ENCODE data around the gene DPP6. TPM values are rescaled to one million over a fixed set of nuclear protein-coding genes. Genes with fewer than 3 reads are reported as not detected.

DPP6 gene
- total RNA-seq, 1 experiment from 2014 or later: not detected

DNA sequence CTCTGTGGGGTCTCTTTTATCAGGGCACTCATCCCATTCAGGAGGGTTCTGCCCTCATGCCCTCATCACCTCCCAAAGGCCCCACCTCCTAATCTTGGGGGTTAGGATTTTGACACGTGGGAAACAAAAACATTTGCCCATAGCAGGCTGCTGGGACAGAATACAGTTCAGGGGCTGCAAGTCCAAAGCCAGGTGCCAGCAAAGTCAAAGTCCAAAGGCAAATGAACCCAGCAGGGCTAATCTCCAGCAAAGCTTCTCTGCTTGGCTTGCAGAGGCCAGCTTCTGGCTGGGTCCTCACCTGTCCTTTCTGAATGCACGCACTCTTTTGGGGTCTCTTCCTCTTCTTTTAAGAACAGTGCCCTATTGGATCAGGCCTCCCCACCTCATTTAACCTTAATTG, 359.9 kb downstream of the DPP6 start:
- DNase-seq (ENCODE audit: low spot score): no peak

DNA sequence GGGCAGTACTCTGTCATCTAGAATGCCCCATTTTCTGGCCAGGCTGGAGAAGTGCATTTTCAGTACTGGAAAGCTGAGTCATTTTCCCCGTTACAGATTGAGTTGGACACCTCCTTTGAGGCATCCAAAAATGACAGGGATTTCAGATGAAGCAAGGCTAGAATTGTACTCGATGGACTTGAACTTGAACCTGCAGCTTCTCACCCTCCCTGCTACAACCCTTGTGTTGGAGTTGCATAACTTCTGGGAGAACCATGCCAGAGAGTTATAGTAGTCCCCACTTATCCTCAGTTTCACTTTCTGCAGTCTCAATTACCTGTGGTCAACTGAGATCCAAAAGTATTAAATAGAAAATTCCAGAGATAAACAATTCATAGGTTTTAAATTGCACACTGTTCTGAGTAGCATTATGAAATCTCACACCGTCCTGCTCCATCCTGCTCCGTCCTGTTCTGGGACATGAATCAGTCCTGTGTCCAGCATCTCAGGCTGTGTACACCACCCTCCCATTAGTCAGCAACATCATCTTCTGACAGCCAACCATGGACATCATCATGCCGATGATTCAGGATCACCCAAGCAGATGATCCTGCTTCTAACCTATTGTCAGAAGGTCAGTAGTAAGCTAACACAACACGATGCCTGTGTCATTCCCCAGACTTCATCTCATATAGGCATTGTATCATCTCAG, 363.7 kb downstream of the DPP6 start:
- DNase-seq (ENCODE audit: low spot score): no peak

DNA sequence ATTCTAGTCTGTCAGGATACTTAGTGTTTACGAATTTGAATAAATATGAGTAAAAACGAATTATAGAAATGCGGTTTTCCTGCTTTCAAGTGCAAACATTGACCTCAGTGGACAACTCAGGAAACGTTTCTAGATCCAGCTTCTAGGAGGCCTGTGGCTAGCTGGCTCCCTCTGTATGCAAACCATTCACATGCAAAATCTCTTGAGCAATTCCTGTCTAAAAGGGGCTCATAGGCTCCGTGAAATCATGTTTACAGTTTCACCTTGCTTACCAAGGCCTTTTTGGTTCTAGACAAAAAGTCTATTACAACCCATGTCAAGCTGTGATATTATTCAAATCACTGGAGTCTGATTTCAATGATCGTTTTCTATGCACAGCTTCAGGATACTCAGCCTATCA, 364.5 kb downstream of the DPP6 start:
- DNase-seq (ENCODE audit: low spot score): no peak

DNA sequence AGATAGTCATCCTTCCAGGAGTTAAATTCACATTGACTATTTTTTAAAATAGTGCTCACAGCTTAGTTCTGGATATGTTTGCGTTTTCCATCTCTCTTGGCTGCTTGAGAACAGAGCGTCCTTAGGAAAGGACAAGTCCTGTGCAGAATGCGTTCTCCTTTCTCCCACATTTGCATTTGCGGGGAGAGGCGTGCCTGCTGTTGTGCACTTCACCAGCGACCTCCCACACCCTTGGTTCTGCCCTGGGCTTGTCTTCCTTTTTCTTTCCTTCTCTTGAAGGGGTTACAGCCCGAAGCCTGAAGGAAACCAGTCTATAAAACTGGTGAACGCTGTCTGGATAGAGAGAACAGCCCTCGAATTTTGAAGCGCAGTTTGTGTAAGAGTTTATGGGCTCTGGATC, 367.1 kb downstream of the DPP6 start:
- DNase-seq (ENCODE audit: low spot score): no peak

DNA sequence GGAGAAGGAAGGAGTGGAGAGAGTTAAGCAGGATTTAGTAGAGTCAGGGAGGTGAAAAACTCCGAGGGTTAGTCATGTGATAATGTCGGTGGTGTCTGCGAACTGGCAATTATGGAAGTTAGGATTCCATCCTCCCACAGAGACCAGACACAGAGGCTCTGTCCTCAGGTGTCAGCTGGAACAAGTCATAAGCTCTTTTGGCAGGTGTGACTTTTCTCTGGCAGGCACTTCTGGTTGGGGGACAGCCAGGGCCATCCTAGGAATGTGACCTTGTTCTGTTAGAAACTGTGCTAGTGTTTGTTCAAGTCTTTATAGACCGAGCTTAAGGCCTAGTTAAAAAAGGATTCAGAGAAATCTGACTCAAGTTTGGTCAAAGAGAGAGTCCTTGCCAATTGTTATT, 371.0 kb downstream of the DPP6 start:
- DNase-seq (ENCODE audit: low spot score): no peak

- no peak for DNase-seq (ENCODE audit: low spot score)
Measured at GRCh38 chr7:154424350-154424749, 372.2 kb downstream of the DPP6 start.

DNA sequence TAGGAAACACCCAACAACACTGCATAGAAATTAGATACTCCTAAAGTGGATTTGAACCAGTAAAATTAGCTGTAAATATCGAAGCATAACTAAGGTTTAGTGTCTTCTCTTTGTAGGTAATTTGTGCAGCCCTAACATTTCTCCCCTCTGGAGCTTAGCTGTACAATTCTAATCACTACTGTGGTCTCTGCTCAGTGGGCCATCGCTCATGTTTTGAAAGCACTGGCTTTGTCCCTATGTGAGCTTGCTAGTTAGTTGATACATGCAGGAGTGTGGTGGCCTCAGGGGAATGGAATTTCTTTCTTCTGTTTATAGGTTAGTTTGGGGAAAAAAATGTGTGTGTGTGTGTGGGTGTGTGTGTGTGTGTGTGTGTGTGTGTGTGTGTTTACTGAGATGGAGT, 373.1 kb downstream of the DPP6 start:
- DNase-seq (ENCODE audit: low spot score): no peak

DNA sequence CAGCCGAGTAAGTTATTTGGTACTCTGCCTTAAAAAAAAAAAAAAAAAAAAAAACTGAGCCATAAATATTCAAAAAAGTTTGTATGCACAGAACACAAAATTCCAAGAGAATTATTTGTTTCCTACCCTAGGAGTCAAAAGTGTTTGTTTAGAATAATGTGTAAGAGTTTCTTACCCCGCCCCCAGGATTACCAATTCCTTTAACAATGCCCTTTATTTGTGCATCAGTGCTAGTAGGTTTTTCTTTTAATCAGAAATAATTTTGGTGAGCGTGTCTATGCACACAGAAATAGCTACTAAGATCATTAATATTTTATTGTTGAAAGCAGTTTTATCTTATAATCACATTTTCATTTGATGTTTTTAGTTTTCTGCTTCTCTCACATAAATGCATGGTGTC, 374.6 kb downstream of the DPP6 start:
- DNase-seq (ENCODE audit: low spot score): no peak

DNA sequence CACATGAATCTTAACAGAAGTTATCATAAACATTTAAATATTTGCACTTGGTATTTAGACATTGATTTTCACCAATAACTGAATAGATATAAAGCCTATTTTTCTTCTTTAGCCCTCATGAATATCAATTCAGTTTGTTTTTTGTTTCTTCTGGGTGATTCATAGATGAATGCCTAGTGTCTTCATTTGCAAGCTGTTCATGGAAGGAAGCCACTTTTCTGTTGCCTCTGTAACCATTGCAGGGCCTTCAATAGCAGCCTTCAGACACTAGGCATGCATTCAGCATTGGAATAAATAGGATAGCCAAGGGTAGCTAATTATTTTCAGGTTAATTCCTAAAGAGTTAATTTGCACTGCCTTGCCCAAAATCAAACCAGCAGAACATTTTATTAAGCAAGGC, 375.3 kb downstream of the DPP6 start:
- no peak for DNase-seq (ENCODE audit: low spot score)

- no peak for DNase-seq (ENCODE audit: low spot score)
Measured at GRCh38 chr7:154429666-154430404, 377.6 kb downstream of the DPP6 start.

GRCh38 chr7:154430640-154431039, 378.4 kb downstream of the DPP6 start:
- DNase-seq (ENCODE audit: low spot score): no peak

DNA sequence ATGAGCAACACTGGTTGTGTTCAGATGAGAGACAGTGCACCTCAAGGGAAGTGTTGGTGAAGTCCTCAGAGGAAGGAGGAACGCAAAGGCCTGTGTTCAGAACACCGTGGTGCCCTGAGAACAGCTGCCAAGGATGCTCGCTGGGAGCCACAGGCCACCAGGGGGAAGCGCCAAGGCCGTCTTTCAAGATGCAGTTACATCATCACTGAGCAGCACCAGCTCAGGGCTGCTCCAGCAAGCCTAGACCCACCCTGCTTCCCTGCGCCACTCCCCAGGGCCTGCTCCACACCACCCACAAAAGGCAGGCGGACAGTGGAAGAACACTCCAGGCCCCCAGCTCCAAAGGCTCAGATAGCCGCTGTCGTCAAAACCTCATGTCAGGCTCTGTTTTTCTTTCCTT, 378.8 kb downstream of the DPP6 start:
- peak; percentile 7 for DNase-seq (ENCODE audit: low spot score)

- DNase-seq (ENCODE audit: low spot score): no peak
Measured at GRCh38 chr7:154433632-154434598, 381.7 kb downstream of the DPP6 start.

DNA sequence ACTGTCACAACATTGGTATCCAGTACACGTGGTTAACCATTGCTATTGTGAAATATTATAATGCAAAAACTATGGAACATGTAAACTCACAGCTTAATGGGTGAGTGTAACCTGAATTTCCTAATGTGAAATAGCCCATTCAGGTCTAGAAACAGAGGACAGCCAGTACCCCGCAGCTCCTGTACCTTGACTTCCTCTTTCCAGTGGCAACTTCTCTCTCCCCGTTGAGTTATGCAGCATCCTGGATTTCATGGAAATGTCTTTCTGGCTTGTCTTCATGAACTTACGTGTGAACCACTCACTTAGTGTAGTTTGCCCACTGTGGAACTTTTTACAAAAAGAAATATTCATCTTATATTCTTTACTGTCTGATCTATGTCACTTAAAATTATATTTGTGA, 384.4 kb downstream of the DPP6 start:
- DNase-seq (ENCODE audit: low spot score): no peak

DNA sequence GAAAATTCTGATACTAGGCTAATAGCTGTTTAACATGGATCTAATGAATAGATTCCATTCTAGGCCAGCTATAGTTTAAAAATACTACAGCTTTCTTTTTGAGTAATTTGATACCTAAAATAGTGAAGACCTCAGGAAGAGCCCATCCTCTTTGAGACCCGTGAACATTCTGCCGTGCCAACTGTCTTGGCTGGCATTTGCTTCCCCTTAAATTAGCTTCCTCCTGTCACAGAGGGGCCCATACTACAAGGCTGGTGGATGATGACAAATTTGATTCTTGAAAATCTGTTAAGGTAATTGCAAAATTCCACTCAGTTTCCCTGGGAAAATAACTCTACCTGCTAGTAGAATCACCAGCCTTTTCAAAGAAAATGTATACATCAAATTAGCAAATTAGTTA, 385.0 kb downstream of the DPP6 start:
- DNase-seq (ENCODE audit: low spot score): no peak

DNA sequence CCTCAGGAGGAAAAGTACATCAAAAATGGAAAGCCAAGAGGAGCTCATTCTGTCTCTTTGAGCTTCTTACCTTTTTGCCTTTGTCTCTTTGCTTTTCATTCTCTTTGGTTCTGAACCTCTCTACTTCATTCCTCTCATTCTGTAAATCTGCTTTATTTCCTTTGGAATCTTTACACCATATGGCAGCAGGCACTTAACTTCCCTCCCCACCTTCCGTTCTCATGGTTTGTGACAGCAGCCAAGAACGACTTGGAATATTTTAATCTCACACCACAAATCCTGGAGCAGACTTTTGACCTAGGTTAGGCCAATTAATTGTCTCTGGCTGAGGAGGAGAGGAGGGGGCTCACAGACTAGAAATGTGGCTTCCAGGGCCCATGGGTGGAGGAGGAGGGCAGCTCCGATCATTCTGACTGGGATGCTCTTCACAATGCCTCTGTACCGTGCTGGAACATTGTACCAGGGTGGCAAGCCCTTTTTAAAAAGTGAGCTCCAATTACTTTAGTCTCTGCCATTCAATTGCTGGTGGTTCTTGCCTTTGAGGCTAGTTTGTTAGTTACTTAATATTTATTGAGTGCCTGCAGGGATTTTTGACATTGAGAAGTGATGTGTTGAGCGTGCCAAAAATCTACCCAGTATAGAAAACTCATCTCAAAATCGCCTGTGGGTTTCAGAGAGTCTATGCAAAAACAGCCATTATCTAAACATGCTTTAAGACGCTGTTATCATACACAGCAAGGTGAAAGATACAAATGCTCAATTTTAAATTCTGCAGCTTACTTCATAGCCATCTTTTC, 386.6 kb downstream of the DPP6 start:
- DNase-seq (ENCODE audit: low spot score): no peak

- DNase-seq (ENCODE audit: low spot score): no peak
Measured at GRCh38 chr7:154440058-154440457, 387.9 kb downstream of the DPP6 start.

DNA sequence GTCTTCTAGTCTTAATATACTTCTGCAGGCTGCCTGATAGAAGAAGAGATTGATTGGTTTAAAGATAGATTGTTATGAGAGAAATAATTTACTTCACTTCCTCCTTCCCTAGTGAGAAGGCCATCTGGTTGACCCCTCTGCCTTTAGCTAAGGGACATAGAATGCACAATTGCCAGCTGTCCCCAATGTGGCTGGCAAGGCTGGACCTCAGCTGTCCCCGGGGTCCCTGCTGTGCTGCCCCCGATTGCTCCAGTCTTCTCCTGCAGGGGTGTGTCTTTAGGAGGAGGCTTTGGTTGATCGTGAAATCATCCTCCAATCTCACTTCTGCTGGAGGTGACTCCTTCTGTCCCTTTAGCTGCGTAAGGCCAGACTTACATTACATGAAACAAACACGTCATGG, 388.5 kb downstream of the DPP6 start:
- DNase-seq (ENCODE audit: low spot score): no peak

- DNase-seq (ENCODE audit: low spot score): no peak
Measured at GRCh38 chr7:154441811-154442210, 389.6 kb downstream of the DPP6 start.

- no peak for DNase-seq (ENCODE audit: low spot score)
Measured at GRCh38 chr7:154442939-154443338, 390.7 kb downstream of the DPP6 start.

DNA sequence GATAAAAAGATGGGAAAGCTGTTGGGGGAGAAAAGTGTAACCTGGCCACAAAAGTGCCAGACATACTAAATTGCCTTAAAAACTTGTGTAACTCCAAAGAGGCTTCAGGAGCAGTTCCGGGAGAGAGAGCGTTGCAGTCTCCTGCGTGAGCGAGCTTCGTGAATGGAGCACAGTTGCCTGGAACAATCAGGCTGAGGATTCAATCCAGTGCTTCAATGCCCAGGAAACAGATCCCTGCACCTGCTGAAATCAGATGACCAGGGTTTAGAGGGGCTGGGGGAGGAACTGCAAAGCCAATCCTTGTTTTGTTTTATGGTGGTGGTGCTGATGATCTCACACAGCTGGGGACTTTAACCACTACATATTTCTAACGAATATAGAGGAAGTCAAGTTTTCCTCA, 398.3 kb downstream of the DPP6 start:
- DNase-seq (ENCODE audit: low spot score): no peak

Data from HT-29 (cell line).